Activated T-helper 1 cell treated with anti-CD3 and anti-CD28 coated beads, Interleukin-2, amount 50 U/mL, for 16 hours (primary cell): ENCODE measurements around the gene OVOL3.
"Not testable (repeated sequence)": the region's sequence is repeated elsewhere in the genome, so short reads cannot be mapped to it uniquely, and the experiment has no call there.

Source experiments
- DNase-seq, 2 donors: peaks; one replicate each; pipeline ENCODE4 v3.0.0-alpha.2; 2020; ENCODE audit warnings: low read depth in 1 of 2, low spot score in 1 of 2

OVOL3 gene

GRCh38 chr19:36110487-36111199 is at the start of gene OVOL3:
TSS of gene OVOL3 (plus strand) at chr19:36111143. CDS start at chr19:36111203, 60 bp downstream.
- no peak for DNase-seq

GRCh38 chr19:36061367-36061766 is 49.6 kb upstream of the OVOL3 start:
- DNase-seq: no peak

GRCh38 chr19:36064826-36065225 is 46.1 kb upstream of the OVOL3 start:
- DNase-seq: no peak

GRCh38 chr19:36067681-36068080 is 43.3 kb upstream of the OVOL3 start:
- no peak for DNase-seq

GRCh38 chr19:36068810-36069499 is 42.0 kb upstream of the OVOL3 start:
- DNase-seq: not testable (repeated sequence)

- no peak for DNase-seq
Measured at GRCh38 chr19:36072081-36072480, 38.9 kb upstream of the OVOL3 start.

GRCh38 chr19:36073121-36073876 is 37.6 kb upstream of the OVOL3 start:
- DNase-seq: no peak

- DNase-seq: no peak
Measured at GRCh38 chr19:36079389-36079945, 31.5 kb upstream of the OVOL3 start.

GRCh38 chr19:36081385-36081784 is 29.6 kb upstream of the OVOL3 start:
- DNase-seq: no peak

- DNase-seq: no peak
Measured at GRCh38 chr19:36081894-36082293, 29.0 kb upstream of the OVOL3 start.

- DNase-seq: no peak
Measured at GRCh38 chr19:36082916-36083315, 28.0 kb upstream of the OVOL3 start.

- DNase-seq: no peak
Measured at GRCh38 chr19:36084231-36085009, 26.5 kb upstream of the OVOL3 start.

GRCh38 chr19:36086326-36086725 is 24.6 kb upstream of the OVOL3 start:
- no peak for DNase-seq

GRCh38 chr19:36089847-36090246 is 21.1 kb upstream of the OVOL3 start:
- no peak for DNase-seq

GRCh38 chr19:36090910-36091695 is 19.8 kb upstream of the OVOL3 start:
- DNase-seq: no peak

- no peak for DNase-seq
Measured at GRCh38 chr19:36092566-36092965, 18.4 kb upstream of the OVOL3 start.

GRCh38 chr19:36093146-36093662 is 17.7 kb upstream of the OVOL3 start:
- no peak for DNase-seq

- no peak for DNase-seq
Measured at GRCh38 chr19:36093687-36094086, 17.3 kb upstream of the OVOL3 start.

- no peak for DNase-seq
Measured at GRCh38 chr19:36097036-36097435, 13.9 kb upstream of the OVOL3 start.
